ENCODE measurements around the gene APOB.
A peak's percentile ranks its signal among the peaks of the same experiment; 100 is the strongest.

Gene APOB

DNA sequence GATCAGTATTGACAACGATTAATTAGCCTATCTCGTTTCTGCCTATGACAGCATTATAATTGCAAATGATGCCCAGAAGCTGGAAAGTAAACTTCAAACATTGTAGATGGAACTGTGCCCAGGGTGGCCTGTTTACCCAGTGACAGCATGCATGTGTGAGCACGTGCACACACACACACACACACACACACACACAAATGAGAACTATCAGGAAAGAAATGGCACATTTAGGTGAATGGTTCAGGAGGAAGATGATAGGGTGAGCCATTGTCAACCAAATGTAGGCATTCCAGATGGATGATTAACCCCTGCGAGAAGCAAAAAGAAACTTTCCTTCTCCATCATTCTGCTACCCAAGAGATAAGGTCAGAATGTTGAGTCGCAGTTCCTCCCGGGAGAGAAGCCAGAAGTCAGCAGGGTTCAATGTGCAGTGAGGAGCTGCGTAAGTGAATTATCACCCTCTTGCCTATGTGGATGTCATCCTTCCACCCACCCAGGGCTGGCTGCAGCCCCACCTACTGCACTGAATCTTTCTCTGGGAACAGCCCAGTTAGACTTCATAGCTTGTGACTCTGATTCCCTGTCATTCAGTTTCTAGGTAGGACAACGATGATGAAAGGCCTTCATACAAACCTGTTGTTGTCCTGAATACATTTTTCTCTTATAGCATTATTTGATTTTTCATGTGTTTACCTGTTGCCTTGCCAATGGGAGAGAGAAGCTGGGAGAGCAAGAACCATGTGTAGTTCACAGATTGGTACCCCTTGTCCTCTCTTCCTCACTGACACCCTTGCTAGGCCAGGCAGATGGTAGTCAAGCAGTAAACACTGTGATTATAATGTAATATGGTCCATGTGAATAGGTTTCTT lies 3.5 kb upstream of the APOB start:
- DNase-seq: no peak

DNA sequence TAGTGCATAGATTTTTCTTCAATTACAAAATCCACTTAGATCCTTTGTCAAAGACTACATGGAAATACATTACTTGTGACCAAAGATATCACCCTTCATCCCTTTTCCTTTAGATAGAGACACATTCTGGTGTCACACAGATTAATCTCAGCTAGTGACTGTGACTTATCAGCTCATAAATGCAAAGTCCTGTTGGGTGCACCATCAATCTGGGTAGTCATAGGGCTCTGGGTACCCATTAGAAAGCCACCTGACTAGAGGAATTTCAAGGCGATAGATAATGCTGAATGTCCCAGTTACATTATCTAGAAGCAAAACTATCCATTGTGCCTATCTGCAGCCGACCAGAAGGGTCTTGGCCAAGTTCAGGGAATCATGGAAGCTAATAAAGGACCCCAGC lies 2.6 kb upstream of the APOB start:
- DNase-seq: no peak

GRCh38 chr2:21044694-21045371 lies 960 bp upstream of the APOB start:
- DNase-seq: no peak

- peak; percentile 72 for DNase-seq
Measured at GRCh38 chr2:21042958-21043743, 722 bp downstream of the APOB start.

GRCh38 chr2:21042708-21042957 lies 1.2 kb downstream of the APOB start:
- DNase-seq: no peak

DNA sequence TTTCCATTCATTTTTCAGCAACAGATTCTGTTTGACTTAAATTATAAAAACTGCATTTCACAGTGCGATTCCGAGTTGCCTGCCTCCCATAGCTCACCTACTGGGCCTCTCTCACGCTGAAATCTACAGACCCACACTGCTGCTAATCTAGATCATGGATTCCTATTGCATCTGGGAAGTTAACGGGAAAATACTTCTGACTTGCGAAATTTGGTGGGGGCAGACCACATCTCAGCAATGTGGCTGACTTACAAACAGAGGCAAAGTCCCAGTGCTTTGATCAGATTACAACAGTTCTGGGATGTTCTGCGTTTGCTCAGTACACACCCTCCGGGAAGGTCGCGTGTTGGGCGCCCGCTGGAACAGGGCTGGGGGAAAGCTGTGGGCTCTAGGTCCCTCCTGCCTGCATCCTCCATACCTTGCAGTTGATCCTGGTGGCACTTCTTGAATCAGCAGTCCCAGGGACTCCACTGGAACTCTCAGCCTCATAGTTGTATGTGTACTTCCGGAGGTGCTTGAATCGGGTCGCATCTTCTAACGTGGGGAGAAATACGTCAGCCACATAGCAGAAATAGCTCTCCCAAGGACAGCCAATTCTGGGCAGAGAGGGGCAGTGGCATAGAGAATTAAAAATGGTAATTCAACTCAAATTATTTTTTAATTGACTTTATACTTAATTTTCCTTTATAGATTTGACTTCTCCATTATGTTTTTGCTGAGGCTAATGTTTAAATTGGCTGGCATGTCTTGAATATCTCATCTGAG lies 1.7 kb downstream of the APOB start:
- no peak for DNase-seq

DNA sequence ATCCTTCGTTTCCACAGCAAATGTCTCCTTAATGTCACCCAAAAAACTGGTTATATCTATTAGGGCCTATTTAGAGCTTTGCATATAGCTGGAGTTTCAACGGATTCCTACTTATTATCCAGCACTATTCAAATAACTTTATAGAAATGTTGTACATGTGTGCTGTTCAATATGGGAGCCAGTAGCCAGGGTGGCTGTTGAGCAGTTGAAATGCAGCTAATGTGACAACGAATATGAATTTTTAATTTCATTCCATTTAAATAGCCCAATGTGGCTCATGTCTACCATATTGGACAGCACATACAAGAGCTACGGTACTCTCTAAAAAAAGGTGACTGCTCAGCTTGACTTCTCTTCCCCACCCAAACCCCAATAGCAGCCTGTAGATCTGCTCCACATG lies 2.4 kb downstream of the APOB start:
- DNase-seq: no peak

GRCh38 chr2:21040468-21041377 lies 3.1 kb downstream of the APOB start:
- DNase-seq: no peak

DNA sequence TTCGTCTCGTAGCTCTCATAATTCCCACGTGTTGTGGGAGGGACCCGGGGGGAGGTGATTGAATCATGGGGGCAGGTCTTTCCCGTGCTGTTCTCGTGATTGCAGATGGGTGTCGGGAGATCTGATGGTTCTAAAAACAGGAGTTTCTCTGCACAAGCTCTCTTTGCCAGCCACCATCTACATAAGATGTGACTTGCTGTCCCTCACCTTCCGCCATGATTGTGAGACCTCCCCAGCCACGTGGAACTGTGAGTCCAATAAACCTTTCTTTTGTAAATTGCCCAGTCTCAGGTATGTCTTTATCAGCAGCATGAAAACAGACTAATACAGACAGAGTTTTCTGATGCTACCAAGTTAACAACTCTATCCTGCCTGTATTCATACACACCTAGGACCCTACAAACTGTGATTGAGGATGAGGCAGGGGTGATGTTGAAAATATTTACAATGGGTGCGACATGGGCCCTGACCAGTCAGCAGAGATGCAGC lies 3.9 kb downstream of the APOB start:
- no peak for DNase-seq

GRCh38 chr2:21039080-21039556 lies 4.8 kb downstream of the APOB start:
- DNase-seq: no peak

GRCh38 chr2:21038403-21039073 lies 5.3 kb downstream of the APOB start:
- DNase-seq: no peak

DNA sequence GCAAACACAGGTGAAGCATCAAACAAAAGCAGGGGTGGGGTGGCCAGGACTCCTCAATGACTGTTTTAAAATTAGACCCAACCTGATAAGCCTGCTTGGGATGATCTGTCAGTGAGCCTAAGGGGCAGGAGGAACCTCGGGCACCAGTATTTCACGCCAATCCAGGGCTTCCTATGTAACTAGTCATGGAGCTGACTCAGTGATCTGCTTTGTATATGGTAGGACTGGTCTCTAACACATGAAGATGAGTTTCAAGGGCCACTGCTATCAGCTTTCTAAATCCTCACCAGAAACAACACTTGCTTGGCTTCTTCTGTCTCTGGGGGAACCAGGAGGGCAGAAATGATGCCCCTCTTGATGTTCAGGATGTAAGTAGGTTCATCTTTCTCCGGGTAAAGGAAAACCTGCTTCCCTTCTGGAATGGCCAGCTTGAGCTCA lies 6.2 kb downstream of the APOB start:
- DNase-seq: no peak

DNA sequence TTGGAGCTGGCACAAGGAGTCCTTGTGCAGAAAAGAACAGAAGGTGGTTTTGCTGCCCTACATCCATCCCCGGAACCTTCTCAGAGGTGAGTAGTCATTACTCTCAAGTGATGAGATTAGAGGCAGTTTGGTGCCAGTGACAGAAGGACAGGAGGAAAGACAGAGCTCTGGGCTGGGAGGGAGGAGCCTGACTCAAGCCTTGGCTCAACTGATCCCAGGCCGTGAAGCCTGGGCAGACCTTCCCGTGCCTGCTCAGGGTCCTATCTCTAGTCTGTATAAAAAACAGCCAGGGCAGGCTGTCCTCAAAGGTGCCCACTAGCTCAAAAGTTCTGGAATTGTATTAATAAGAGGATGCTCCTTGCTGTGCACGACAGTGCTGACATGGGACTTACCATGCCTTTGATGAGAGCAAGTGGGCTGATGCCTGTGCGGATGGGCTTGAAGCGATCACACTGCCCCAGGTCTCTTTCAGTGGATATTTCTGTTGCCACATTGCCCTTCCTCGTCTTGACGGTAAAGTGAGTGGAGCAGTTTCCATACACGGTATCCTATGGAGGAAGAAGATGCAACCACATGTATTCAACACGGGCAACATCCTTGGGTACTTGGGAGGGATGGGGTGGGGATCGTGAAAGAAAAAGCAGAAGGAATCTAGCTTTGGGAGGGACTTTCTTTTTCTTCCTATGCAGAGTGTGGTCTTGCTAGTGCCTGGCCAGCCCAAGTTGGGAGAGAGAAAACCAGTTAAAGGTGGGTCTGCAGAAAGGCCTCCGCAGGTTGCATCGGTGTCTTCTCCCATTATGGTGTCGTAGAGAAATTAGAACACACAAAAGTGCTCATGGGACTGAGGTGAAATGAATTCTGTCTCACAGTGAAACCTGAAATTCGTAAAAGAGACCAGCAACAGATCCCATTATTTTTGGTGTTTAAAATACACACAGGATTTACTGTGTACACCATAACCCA lies 6.9 kb downstream of the APOB start:
- no peak for DNase-seq

DNA sequence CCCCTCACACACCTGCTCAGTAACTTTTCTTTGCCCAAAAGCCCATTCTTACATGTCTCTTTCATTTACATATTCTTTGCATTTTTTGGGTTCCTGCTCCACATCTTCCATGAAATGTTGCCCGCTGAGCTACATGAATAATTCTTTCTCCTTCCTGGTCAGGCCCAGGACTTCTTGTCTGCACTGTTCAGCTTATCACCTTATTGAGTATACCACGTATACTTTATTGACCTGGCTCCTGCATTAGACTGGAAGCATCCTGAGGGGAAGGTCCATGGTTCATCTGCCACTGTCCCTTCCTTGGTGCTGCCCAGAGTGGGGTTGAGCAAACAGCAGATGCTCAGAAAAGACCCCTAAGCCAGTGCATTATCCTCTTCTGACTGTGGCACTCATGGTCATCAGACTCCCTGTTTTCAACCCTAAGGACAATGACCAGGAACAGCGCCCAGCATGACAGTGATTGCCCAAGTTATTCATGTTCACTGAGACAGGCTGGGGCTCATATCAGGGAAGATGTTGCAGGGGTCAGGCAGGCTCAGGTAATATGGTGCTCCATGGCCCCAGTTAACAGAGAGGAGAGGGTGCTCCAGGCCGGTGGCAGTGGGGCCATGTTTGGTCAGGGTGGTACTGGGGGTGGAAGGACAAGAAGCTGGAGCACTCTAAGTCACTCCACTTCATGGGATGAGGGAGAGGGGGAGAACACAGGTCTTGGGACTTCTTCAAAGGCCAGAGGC lies 7.7 kb downstream of the APOB start:
- DNase-seq: no peak

DNA sequence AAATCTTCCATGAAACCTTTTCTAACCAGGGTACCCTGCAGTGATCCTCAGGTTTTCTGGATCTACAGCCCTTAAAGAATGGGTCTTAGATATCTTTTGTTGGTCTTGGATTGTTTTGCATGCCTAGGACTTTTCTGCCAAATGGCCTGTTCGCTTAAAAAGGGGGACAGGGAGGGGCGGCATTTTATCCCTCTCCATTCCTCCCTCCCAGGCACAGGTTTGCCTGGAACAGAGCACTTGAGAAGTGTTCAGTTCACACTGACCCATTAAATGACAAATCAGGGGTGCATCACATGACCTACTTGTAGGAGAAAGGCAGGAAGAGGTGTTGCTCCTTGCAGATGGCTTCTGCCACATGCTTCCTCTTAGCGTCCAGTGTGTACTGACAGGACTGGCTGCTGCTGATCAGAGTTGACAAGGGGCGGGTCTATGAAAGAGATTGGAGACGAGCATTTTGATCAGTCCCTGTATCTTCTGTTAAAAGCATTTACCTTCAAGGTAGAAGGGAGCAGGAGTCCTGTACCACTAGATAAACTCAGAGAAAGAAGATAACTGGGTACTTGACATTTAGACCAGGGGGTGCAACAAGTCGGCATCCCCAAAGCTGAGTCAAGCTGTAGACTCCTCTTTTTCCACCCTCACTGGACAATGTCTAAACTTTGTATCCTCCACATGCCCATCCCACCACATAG lies 8.4 kb downstream of the APOB start:
- no peak for DNase-seq

GRCh38 chr2:21034972-21035279 lies 8.9 kb downstream of the APOB start:
- DNase-seq: no peak

GRCh38 chr2:21034156-21034971 lies 9.5 kb downstream of the APOB start:
- DNase-seq: no peak

Data from hematopoietic multipotent progenitor cell treated with erythropoietin and hydrocortisone succinate and interleukin-3 and kit ligand, for 4 days (in vitro differentiated cells).